GM19463 (cell line): ENCODE data around the gene HOXA10.

ENCODE experiments used
- ATAC-seq: cut with Tn5 transposase; IDR thresholded peaks from one replicate; pipeline ENCODE4 v1.9.1; 2021; ENCODE audit warnings: mild to moderate bottlenecking, moderate library complexity; ENCODE audit not compliant: unreplicated experiment

Gene HOXA10

GRCh38 chr7:27173956-27174873 is at the start of gene HOXA10:
HOXA10 (minus strand) TSS chr7:27174320; CDS start chr7:27174306, 14 bp downstream.
- no peak for ATAC-seq

GRCh38 chr7:27221201-27221797 is 47.2 kb upstream of the HOXA10 start:
- peak; percentile 68 for ATAC-seq

GRCh38 chr7:27220440-27220955 is 46.4 kb upstream of the HOXA10 start:
- ATAC-seq: no peak

- ATAC-seq: no peak
Observed at GRCh38 chr7:27219821-27220220, 45.7 kb upstream of the HOXA10 start.

- no peak for ATAC-seq
Observed at GRCh38 chr7:27217951-27218350, 43.8 kb upstream of the HOXA10 start.

GRCh38 chr7:27215356-27215755 is 41.2 kb upstream of the HOXA10 start:
- no peak for ATAC-seq

GRCh38 chr7:27214239-27214950 is 40.3 kb upstream of the HOXA10 start:
- ATAC-seq: no peak

- no peak for ATAC-seq
Observed at GRCh38 chr7:27213433-27214238, 39.5 kb upstream of the HOXA10 start.

GRCh38 chr7:27212497-27213432 is 38.6 kb upstream of the HOXA10 start:
- ATAC-seq: no peak

- no peak for ATAC-seq
Observed at GRCh38 chr7:27211764-27212204, 37.7 kb upstream of the HOXA10 start.

- no peak for ATAC-seq
Observed at GRCh38 chr7:27211084-27211446, 36.9 kb upstream of the HOXA10 start.

- ATAC-seq: peak; percentile 47
Observed at GRCh38 chr7:27210441-27211083, 36.4 kb upstream of the HOXA10 start.

- no peak for ATAC-seq
Observed at GRCh38 chr7:27209933-27210440, 35.9 kb upstream of the HOXA10 start.

- no peak for ATAC-seq
Observed at GRCh38 chr7:27208998-27209397, 34.9 kb upstream of the HOXA10 start.

- no peak for ATAC-seq
Observed at GRCh38 chr7:27207348-27207985, 33.3 kb upstream of the HOXA10 start.

GRCh38 chr7:27205325-27206280 is 31.5 kb upstream of the HOXA10 start:
- ATAC-seq: no peak

GRCh38 chr7:27204851-27205322 is 30.8 kb upstream of the HOXA10 start:
- ATAC-seq: no peak
